K562 (cell line): Measurements from ENCODE around the gene HOXB5. TPM values are rescaled to one million over a fixed set of nuclear protein-coding genes. Genes with fewer than 3 reads are reported as not detected.

Source experiments
- CBFA2T2 ChIP-seq: fragments of 450-650 bp; conservative IDR thresholded peaks from 2 replicates; pipeline ENCODE4 v1.6.1; 2017; ENCODE audit warnings: mild to moderate bottlenecking
- DDX20 ChIP-seq: fragments of 450-650 bp; IDR thresholded peaks from 2 replicates; pipeline ENCODE4 v1.6.1; 2016; ENCODE audit warnings: missing genetic modification characterization, low read depth, mild to moderate bottlenecking, missing compliant biosample characterization, moderate library complexity
- FUS ChIP-seq: fragments of 200-400 bp; formaldehyde crosslinking; optimal IDR thresholded peaks from 2 replicates; pipeline ENCODE3; 2017; ENCODE audit warnings: low read depth, low read length
- MCM7 ChIP-seq, 2 experiments: fragments of 450-650 bp; IDR thresholded peaks; 2 replicates each; pipeline ENCODE4 v1.6.1; 2016 to 2018
- NCOA2 ChIP-seq, 2 experiments: fragments of 450-650 bp; IDR thresholded peaks; 2 replicates each; pipeline ENCODE4 v1.6.1; 2018; ENCODE audit warnings: mild to moderate bottlenecking in 2 of 2, moderate library complexity in 1 of 2; ENCODE audit not compliant: partially characterized antibody in 2 of 2
- NR1H2 ChIP-seq: sonication (generic); formaldehyde crosslinking; IDR thresholded peaks from 2 replicates; pipeline ENCODE4 v1.4.0; 2020; ENCODE audit warnings: mild to moderate bottlenecking, missing genetic modification reagents
- PHTF2 ChIP-seq: fragments of 250-450 bp; sonication (Bioruptor Pico); IDR thresholded peaks from 2 replicates; pipeline ENCODE4 v1.5.0; 2021; ENCODE audit warnings: mild to moderate bottlenecking
- RBM39 ChIP-seq: fragments of 200-400 bp; formaldehyde crosslinking; optimal IDR thresholded peaks from 2 replicates; pipeline ENCODE3; 2018; ENCODE audit warnings: low read depth, low read length
- SIN3A ChIP-seq, 2 experiments: fragments of 150-350 bp in 1 of 2; IDR thresholded peaks; 2 replicates each; pipeline ENCODE4 v1.6.1; 2011 to 2016; ENCODE audit warnings: borderline replicate concordance in 2 of 2, low read depth in 2 of 2, low read length in 2 of 2, mild to moderate bottlenecking in 2 of 2, moderate library complexity in 2 of 2; ENCODE audit not compliant: control insufficient read depth in 1 of 2
- TBP ChIP-seq: optimal IDR thresholded peaks from 2 replicates; pipeline ENCODE3; 2011; ENCODE audit warnings: low read depth, low read length, improper control_type of control experiment
- ZNF77 ChIP-seq: fragments of 250-450 bp; sonication (Bioruptor Pico); IDR thresholded peaks from 2 replicates; pipeline ENCODE4 v1.5.0; 2020
- polyA plus RNA-seq, 8 experiments: library from polyadenylated mRNA; depleted of rRNA in 4 of 8; stranded (reverse) in 5 of 8; unstranded in 3 of 8; fragments of >200 nt; fragmentation: Nextera tagmentation in 2 of 8; fragmentation: Illumina TruSeq in 1 of 8; extraction: Ambion mirVana in 2 of 8; extraction: Trizol in 1 of 8; gene quantifications; 2 replicates each; pipeline versions ENCODE4 v1.2.1 to v1.2.3, GENCODE V29; 2011 to 2014; ENCODE audit warnings: inconsistent platforms in 1 of 8, missing spikeins in 1 of 8
- total RNA-seq, 7 experiments: library from RNA; depleted of rRNA in 6 of 7; stranded (reverse); fragments of >200 nt in 6 of 7; fragmentation: Illumina TruSeq in 2 of 7; extraction: Trizol in 2 of 7; gene quantifications; 2 replicates each; pipeline versions ENCODE4 v1.2.1 to v1.2.3, GENCODE V29; 2011 to 2021; ENCODE audit warnings: low replicate concordance in 1 of 7
- TF ChIP-seq, protein P1 (sequence below): fragments of 450-650 bp; IDR thresholded peaks from 2 replicates; pipeline ENCODE4 v1.6.1; 2018; ENCODE audit not compliant: partially characterized antibody
- TF ChIP-seq, protein P2 (sequence below): fragments of 450-650 bp; formaldehyde crosslinking; IDR thresholded peaks from 2 replicates; pipeline ENCODE4 v1.4.0; 2020; ENCODE audit warnings: mild to moderate bottlenecking
- TF ChIP-seq, protein P3 (sequence below): sonication (generic); formaldehyde crosslinking; IDR thresholded peaks from 2 replicates; pipeline ENCODE4 v1.8.0; 2022; ENCODE audit warnings: mild to moderate bottlenecking, missing genetic modification reagents
- TF ChIP-seq, protein P4 (sequence below): fragments of 250-450 bp; sonication (Bioruptor Pico); IDR thresholded peaks from 2 replicates; pipeline ENCODE4 v1.8.0; 2021; ENCODE audit warnings: moderate library complexity, mild to moderate bottlenecking, inconsistent platforms
- TF ChIP-seq, protein P5 (sequence below): fragments of 250-450 bp; sonication (Bioruptor Pico); IDR thresholded peaks from 2 replicates; pipeline ENCODE4 v1.5.0; 2021
- TF ChIP-seq, protein P6 (sequence below): sonication (generic); formaldehyde crosslinking; IDR thresholded peaks from 2 replicates; pipeline ENCODE4 v1.4.0; 2020; ENCODE audit warnings: mild to moderate bottlenecking, missing genetic modification reagents

HOXB5 gene
- total and polyA plus RNA-seq, 9 of the 15 experiments (the other 6 are each of a cell fraction or from before 2014, with no cell fraction given), result 0.24 to 2.7 (median 0.65) TPM

DNA sequence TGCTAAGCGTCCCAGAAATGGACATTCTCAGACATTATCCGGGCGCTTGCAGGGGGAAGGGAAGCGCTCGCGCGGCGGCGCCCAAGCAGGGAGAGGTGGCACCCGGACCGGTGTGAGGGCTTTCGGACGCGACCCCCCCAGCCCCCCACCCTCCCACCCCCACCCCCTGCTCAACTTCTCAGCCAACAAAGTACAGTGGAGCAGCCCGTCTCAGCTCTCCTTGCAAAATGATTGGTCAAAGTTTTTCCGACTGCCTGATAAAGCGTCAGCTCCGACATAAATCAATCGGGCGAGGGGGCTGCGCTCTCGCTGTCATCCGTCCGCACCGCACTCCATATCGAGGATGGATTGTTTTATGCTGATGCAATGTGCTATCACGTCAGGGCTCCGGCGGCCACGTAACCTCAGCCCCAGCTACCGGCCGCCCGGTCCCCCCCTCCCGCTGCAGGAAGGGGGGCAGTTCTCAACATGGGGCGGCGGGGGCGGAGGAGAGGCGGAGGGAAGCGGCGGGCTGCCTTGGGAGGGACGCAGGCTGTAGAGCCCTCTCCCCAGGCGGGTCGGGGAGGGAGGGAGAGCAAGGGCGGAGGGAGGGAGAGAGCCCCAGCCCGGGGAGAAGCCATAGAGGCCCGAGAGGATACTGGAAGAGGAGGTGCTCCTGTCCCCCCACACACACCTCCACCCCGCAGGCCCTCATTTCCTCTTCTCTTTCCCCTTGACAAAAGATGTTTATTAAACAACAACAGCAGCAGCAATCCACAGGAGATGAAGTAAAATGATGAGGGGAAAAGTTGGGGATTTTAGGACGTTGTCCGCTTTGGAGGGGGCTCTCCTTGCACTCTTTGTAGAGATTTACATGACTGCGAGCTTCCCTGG is 32.9 kb upstream of the HOXB5 start, which contains the start of gene HOXB9 (continued):
- TF ChIP-seq, protein P1, sequence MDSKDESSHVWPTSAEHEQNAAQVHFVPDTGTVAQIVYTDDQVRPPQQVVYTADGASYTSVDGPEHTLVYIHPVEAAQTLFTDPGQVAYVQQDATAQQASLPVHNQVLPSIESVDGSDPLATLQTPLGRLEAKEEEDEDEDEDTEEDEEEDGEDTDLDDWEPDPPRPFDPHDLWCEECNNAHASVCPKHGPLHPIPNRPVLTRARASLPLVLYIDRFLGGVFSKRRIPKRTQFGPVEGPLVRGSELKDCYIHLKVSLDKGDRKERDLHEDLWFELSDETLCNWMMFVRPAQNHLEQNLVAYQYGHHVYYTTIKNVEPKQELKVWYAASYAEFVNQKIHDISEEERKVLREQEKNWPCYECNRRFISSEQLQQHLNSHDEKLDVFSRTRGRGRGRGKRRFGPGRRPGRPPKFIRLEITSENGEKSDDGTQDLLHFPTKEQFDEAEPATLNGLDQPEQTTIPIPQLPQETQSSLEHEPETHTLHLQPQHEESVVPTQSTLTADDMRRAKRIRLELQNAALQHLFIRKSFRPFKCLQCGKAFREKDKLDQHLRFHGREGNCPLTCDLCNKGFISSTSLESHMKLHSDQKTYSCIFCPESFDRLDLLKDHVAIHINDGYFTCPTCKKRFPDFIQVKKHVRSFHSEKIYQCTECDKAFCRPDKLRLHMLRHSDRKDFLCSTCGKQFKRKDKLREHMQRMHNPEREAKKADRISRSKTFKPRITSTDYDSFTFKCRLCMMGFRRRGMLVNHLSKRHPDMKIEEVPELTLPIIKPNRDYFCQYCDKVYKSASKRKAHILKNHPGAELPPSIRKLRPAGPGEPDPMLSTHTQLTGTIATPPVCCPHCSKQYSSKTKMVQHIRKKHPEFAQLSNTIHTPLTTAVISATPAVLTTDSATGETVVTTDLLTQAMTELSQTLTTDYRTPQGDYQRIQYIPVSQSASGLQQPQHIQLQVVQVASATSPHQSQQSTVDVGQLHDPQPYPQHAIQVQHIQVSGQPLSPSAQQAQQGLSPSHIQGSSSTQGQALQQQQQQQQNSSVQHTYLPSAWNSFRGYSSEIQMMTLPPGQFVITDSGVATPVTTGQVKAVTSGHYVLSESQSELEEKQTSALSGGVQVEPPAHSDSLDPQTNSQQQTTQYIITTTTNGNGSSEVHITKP, result no peak
- TF ChIP-seq PHTF2 (CRISPR knock-in tag) (no peak), NCOA2 (IDR thresholded peaks at IDR 0.05; ENCODE audit: partially characterized antibody in 2 of 2) (no peak), NR1H2 (no peak), DDX20 (tag) (no peak), TBP (peak; percentile 68), RBM39 (no peak), FUS (no peak), MCM7 (IDR thresholded peaks at IDR 0.05) (no peak), CBFA2T2 (0 out of 2 replicates have a peak, but pooled peaks have one; percentile 30), ZNF77 (CRISPR knock-in tag) (no peak), SIN3A (IDR thresholded peaks at IDR 0.05; ENCODE audit: borderline replicate concordance in 2 of 2, control insufficient read depth in 1 of 2, low read depth in 2 of 2, low read length in 2 of 2) (peak; percentile 10 to 65; a peak in 1 of 4 replicates)
- TF ChIP-seq, protein P2, sequence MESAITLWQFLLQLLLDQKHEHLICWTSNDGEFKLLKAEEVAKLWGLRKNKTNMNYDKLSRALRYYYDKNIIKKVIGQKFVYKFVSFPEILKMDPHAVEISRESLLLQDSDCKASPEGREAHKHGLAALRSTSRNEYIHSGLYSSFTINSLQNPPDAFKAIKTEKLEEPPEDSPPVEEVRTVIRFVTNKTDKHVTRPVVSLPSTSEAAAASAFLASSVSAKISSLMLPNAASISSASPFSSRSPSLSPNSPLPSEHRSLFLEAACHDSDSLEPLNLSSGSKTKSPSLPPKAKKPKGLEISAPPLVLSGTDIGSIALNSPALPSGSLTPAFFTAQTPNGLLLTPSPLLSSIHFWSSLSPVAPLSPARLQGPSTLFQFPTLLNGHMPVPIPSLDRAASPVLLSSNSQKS, result no peak
- TF ChIP-seq, protein P3, sequence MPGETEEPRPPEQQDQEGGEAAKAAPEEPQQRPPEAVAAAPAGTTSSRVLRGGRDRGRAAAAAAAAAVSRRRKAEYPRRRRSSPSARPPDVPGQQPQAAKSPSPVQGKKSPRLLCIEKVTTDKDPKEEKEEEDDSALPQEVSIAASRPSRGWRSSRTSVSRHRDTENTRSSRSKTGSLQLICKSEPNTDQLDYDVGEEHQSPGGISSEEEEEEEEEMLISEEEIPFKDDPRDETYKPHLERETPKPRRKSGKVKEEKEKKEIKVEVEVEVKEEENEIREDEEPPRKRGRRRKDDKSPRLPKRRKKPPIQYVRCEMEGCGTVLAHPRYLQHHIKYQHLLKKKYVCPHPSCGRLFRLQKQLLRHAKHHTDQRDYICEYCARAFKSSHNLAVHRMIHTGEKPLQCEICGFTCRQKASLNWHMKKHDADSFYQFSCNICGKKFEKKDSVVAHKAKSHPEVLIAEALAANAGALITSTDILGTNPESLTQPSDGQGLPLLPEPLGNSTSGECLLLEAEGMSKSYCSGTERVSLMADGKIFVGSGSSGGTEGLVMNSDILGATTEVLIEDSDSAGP (CRISPR knock-in tag), result no peak
- TF ChIP-seq, protein P4, sequence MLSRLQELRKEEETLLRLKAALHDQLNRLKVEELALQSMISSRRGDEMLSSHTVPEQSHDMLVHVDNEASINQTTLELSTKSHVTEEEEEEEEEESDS, result no peak
- TF ChIP-seq, protein P5, sequence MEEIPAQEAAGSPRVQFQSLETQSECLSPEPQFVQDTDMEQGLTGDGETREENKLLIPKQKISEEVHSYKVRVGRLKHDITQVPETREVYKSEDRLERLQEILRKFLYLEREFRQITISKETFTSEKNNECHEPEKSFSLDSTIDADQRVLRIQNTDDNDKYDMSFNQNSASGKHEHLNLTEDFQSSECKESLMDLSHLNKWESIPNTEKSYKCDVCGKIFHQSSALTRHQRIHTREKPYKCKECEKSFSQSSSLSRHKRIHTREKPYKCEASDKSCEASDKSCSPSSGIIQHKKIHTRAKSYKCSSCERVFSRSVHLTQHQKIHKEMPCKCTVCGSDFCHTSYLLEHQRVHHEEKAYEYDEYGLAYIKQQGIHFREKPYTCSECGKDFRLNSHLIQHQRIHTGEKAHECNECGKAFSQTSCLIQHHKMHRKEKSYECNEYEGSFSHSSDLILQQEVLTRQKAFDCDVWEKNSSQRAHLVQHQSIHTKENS (CRISPR knock-in tag), result no peak
- TF ChIP-seq, protein P6, sequence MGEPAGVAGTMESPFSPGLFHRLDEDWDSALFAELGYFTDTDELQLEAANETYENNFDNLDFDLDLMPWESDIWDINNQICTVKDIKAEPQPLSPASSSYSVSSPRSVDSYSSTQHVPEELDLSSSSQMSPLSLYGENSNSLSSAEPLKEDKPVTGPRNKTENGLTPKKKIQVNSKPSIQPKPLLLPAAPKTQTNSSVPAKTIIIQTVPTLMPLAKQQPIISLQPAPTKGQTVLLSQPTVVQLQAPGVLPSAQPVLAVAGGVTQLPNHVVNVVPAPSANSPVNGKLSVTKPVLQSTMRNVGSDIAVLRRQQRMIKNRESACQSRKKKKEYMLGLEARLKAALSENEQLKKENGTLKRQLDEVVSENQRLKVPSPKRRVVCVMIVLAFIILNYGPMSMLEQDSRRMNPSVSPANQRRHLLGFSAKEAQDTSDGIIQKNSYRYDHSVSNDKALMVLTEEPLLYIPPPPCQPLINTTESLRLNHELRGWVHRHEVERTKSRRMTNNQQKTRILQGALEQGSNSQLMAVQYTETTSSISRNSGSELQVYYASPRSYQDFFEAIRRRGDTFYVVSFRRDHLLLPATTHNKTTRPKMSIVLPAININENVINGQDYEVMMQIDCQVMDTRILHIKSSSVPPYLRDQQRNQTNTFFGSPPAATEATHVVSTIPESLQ, result no peak
